OCI-LY3 (cell line): ENCODE results near the gene CWC27.

ENCODE experiments used
- H2AFZ ChIP-seq: fragments of 200-600, 300-600 bp; shearing (Covaris generic); 2 replicates; pipeline ENCODE4 v1.6.0; 2014; ENCODE audit warnings: antibody characterized with exemption, low read depth, low read length
- H3K27ac ChIP-seq: fragments of 200-600, 300-600 bp; sonication (generic); 2 replicates; pipeline ENCODE4 v1.5.1; 2014; ENCODE audit warnings: mild to moderate bottlenecking, low read length, moderate library complexity, mixed read lengths
- H3K27me3 ChIP-seq: fragments of 200-600, 300-600 bp; sonication (generic); 2 replicates; pipeline ENCODE4 v1.6.1; 2014; ENCODE audit warnings: low read depth, low read length, mixed read lengths
- H3K36me3 ChIP-seq: fragments of 200-600, 300-600 bp; sonication (generic); replicated peaks from 2 replicates; pipeline ENCODE3; 2014; ENCODE audit warnings: low read depth, low read length, mixed read lengths
- H3K4me1 ChIP-seq: fragments of 300-600, 200-600 bp; sonication (generic); 2 replicates; pipeline ENCODE4 v1.6.1; 2014; ENCODE audit warnings: low read length, mixed read lengths
- H3K4me2 ChIP-seq: fragments of 200-600, 300-600 bp; sonication (generic); 2 replicates; pipeline ENCODE4 v1.6.1; 2014; ENCODE audit warnings: low read length, mixed read lengths
- H3K4me3 ChIP-seq: fragments of 300-600, 200-600 bp; sonication (generic); 2 replicates; pipeline ENCODE4 v1.5.1; 2014; ENCODE audit warnings: antibody characterized with exemption, mild to moderate bottlenecking, low read length, moderate library complexity
- H3K79me2 ChIP-seq: fragments of 300-600, 200-600 bp; shearing (Covaris generic); 2 replicates; pipeline ENCODE4 v1.6.1; 2014; ENCODE audit warnings: mild to moderate bottlenecking, low read length, mixed read lengths
- H3K9ac ChIP-seq: fragments of 300-600, 200-600 bp; shearing (Covaris generic); 2 replicates; pipeline ENCODE4 v1.6.0; 2014; ENCODE audit warnings: mild to moderate bottlenecking, low read length, moderate library complexity
- H3K9me3 ChIP-seq: fragments of 200-600, 300-600 bp; shearing (Covaris generic); 2 replicates; pipeline ENCODE4 v1.6.1; 2014; ENCODE audit warnings: low read length, mixed read lengths; ENCODE audit not compliant: insufficient read depth
- H4K20me1 ChIP-seq: fragments of 200-600, 300-600 bp; sonication (generic); 2 replicates; pipeline ENCODE4 v1.6.1; 2016; ENCODE audit warnings: low read length, mixed read lengths; ENCODE audit not compliant: insufficient read depth
- CTCF ChIP-seq: fragments of 200-600, 300-600 bp; sonication (generic); IDR thresholded peaks from 2 replicates; pipeline ENCODE4 v1.5.1; 2014; ENCODE audit warnings: antibody characterized with exemption, low read length, low read depth
- EZH2phosphoT487 ChIP-seq: fragments of 200-600 bp; shearing (Covaris generic); IDR thresholded peaks from 2 replicates; pipeline ENCODE4 v1.6.1; 2018; ENCODE audit warnings: antibody characterized with exemption, mixed run types, low read depth

CWC27 gene

GRCh38 chr5:65055938-65056337 is 287.2 kb downstream of the CWC27 start:
- TF ChIP-seq CTCF (no peak), EZH2phosphoT487 (no peak)
- Histone ChIP-seq H3K36me3 (no peaks in the 10 kb centered on the region), H3K9me3 (no peaks in the 10 kb centered on the region), H4K20me1 (no peaks in the 10 kb centered on the region), H3K27ac (no peak overlapping the region), H2AFZ (no peak overlapping the region), H3K27me3 (no peaks in the 10 kb centered on the region), H3K4me2 (no peak overlapping the region), H3K79me2 (no peaks in the 10 kb centered on the region), H3K9ac (no peak overlapping the region), H3K4me3 (no peak overlapping the region), H3K4me1 (no peaks in the 10 kb centered on the region)

GRCh38 chr5:65059681-65060598 is 291.2 kb downstream of the CWC27 start:
- TF ChIP-seq EZH2phosphoT487 (no peak), CTCF (no peak)
- Histone ChIP-seq H3K36me3 (no peaks in the 10 kb centered on the region), H2AFZ (no peak overlapping the region), H3K27me3 (no peaks in the 10 kb centered on the region), H3K9ac (no peak overlapping the region), H4K20me1 (no peaks in the 10 kb centered on the region), H3K27ac (no peak overlapping the region), H3K4me2 (no peak overlapping the region), H3K79me2 (no peaks in the 10 kb centered on the region), H3K4me1 (peaks cover 11% of the 10 kb centered on the region), H3K9me3 (no peaks in the 10 kb centered on the region), H3K4me3 (no peak overlapping the region)

- Histone ChIP-seq H3K9me3 (no peaks in the 10 kb centered on the region), H3K36me3 (no peaks in the 10 kb centered on the region), H4K20me1 (no peaks in the 10 kb centered on the region), H3K4me3 (no peak overlapping the region), H3K27me3 (0 out of 2 replicates have a peak, but pooled peaks cover 4% of the 10 kb centered on the region), H3K4me2 (no peak overlapping the region; the same call in 1 of the 2 replicates), H3K4me1 (peaks cover 26% of the 10 kb centered on the region), H3K79me2 (no peaks in the 10 kb centered on the region), H3K27ac (no peak overlapping the region), H2AFZ (no peak overlapping the region), H3K9ac (no peak overlapping the region)
- TF ChIP-seq EZH2phosphoT487 = no peak
- no peak for TF ChIP-seq CTCF
Observed at GRCh38 chr5:65061250-65061973, 292.7 kb downstream of the CWC27 start.

GRCh38 chr5:65061974-65062353 is 293.2 kb downstream of the CWC27 start:
- Histone ChIP-seq H3K9ac (no peak overlapping the region), H2AFZ (no peak overlapping the region), H3K36me3 (no peaks in the 10 kb centered on the region), H3K4me2 (no peak overlapping the region), H3K27ac (no peak overlapping the region), H3K9me3 (no peaks in the 10 kb centered on the region), H3K27me3 (0 out of 2 replicates have a peak, but pooled peaks cover 4% of the 10 kb centered on the region), H3K4me1 (peaks cover 31% of the 10 kb centered on the region), H3K4me3 (no peak overlapping the region), H4K20me1 (no peaks in the 10 kb centered on the region), H3K79me2 (no peaks in the 10 kb centered on the region)
- no peak for TF ChIP-seq CTCF
- TF ChIP-seq EZH2phosphoT487 = no peak
